NCI-H2227 treated with DMSO at 0.1 percent for 48 hours (cell line): ENCODE results near the gene ANKRD23.
"Not testable (repeated sequence)": the region's sequence is repeated elsewhere in the genome, so short reads cannot be mapped to it uniquely, and the experiment has no call there.

Experiments used
- DNase-seq: peaks from one replicate; lab custom pipeline; 2025; lab: John Stamatoyannopoulos, UW

ANKRD23 gene

GRCh38 chr2:96863056-96863455 lies 19.2 kb upstream of the ANKRD23 start:
- DNase-seq: not testable (repeated sequence)

GRCh38 chr2:96861074-96861473 lies 17.3 kb upstream of the ANKRD23 start:
- no peak for DNase-seq

- DNase-seq: no peak
Observed at GRCh38 chr2:96860065-96861029, 16.5 kb upstream of the ANKRD23 start.

- no peak for DNase-seq
Observed at GRCh38 chr2:96859681-96860064, 15.9 kb upstream of the ANKRD23 start.

- no peak for DNase-seq
Observed at GRCh38 chr2:96859099-96859649, 15.4 kb upstream of the ANKRD23 start.

- peak; percentile 99 for DNase-seq
Observed at GRCh38 chr2:96857667-96858372, 14.0 kb upstream of the ANKRD23 start, which contains the start of gene ANKRD39. ANKRD39 (minus strand) TSS chr2:96858016; CDS start chr2:96857987, 29 bp downstream.

- DNase-seq: peak; percentile 47
Observed at GRCh38 chr2:96856776-96857666, 13.2 kb upstream of the ANKRD23 start.

- DNase-seq: no peak
Observed at GRCh38 chr2:96853321-96853720, 9.5 kb upstream of the ANKRD23 start.

GRCh38 chr2:96852667-96853066 lies 8.8 kb upstream of the ANKRD23 start:
- no peak for DNase-seq

GRCh38 chr2:96848264-96848663 lies 4.4 kb upstream of the ANKRD23 start:
- no peak for DNase-seq

GRCh38 chr2:96847586-96847985 lies 3.8 kb upstream of the ANKRD23 start:
- no peak for DNase-seq

- DNase-seq: no peak
Observed at GRCh38 chr2:96846825-96847224, 3.0 kb upstream of the ANKRD23 start.

GRCh38 chr2:96844405-96844808 lies 586 bp upstream of the ANKRD23 start:
- no peak for DNase-seq

- no peak for DNase-seq
Observed at GRCh38 chr2:96842600-96842999, 1.2 kb downstream of the ANKRD23 start.

- DNase-seq: no peak
Observed at GRCh38 chr2:96841701-96842495, 1.9 kb downstream of the ANKRD23 start.

- no peak for DNase-seq
Observed at GRCh38 chr2:96839875-96840850, 3.7 kb downstream of the ANKRD23 start.

- no peak for DNase-seq
Observed at GRCh38 chr2:96839293-96839874, 4.4 kb downstream of the ANKRD23 start.

GRCh38 chr2:96838345-96839292 lies 5.2 kb downstream of the ANKRD23 start:
- DNase-seq: no peak
